Measurements from ENCODE around the gene SLC49A3. TPM values are rescaled to one million over a fixed set of nuclear protein-coding genes. Genes with fewer than 3 reads are reported as not detected.

Gene SLC49A3
- polyA plus RNA-seq, 1 donor from 2014 or later: 0.97 TPM

DNA sequence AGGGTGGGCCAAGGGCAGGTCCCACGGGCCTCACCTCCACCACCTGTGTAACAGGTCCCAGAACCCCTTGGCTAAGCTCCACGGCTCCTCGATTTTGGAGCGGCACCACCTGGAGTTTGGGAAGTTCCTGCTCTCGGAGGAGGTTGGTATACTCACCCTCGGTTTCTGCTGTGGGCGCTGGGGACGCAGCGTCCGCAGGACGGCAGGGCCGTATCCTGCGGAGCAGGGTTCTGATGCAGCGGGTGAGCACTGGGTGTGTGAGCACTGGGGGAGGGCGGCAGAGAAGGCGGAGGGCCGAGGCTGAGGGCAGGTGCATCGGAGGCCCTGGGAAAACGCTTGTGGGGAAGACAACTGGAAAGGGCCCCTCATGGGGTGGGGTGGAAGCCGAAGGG lies 25.9 kb downstream of the SLC49A3 start:
- Mint-ChIP-seq H3K4me1 (peaks cover 4 to 6% (median 6%) of the 10 kb centered on the region in 3 donors), H3K36me3 (peaks cover 4% of the 10 kb centered on the region), H3K4me3 (peak overlapping the region; percentile 70 to 83 (median 80)), H3K27ac (no peak overlapping the region), H3K27me3 (no peaks in the 10 kb centered on the region), H3K9me3 (no peaks in the 10 kb centered on the region)

DNA sequence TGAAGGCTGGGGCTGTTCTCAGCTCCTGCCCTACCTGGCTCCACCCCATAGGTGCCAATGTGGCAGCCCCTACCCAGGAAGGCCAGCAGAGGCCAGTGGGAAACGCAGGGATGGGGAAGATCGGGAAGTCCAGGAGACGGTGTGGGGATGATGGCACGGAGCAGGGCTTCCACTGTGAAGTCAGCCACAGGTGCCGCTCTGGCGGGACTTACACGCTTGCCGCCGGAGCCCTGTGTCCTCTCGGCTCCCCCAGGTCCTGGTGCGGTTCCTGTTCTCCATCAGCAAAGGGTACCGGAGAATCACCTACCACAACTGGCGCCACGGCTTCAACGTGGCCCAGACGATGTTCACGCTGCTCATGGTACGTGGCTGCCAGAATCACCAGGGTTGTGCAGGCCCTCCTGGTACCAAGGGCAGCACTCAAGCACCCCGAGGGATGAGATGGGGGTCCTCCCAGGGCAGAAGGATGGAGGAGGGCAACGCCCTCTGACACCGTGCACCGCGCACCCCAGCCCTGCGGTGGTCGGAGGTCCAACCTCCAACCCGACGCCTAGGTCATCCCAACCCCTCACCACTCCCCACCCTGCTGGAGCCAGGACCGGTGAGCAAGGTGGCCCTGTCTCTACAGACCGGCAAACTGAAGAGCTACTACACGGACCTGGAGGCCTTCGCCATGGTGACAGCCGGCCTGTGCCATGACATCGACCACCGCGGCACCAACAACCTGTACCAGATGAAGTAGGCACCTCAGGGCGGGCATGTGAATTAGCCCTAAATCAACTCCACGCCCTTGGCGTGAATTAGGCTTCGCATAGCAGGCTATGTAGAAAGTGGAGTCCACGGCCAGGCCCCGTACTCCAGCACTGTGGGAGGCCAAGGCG lies 26.8 kb downstream of the SLC49A3 start:
- Mint-ChIP-seq H3K36me3 (peaks cover 4% of the 10 kb centered on the region), H3K4me3 (peak overlapping the region; percentile 70 to 83 (median 77)), H3K4me1 (peaks cover 4 to 6% (median 6%) of the 10 kb centered on the region in 3 donors), H3K27ac (no peak overlapping the region), H3K27me3 (no peaks in the 10 kb centered on the region), H3K9me3 (no peaks in the 10 kb centered on the region)

DNA sequence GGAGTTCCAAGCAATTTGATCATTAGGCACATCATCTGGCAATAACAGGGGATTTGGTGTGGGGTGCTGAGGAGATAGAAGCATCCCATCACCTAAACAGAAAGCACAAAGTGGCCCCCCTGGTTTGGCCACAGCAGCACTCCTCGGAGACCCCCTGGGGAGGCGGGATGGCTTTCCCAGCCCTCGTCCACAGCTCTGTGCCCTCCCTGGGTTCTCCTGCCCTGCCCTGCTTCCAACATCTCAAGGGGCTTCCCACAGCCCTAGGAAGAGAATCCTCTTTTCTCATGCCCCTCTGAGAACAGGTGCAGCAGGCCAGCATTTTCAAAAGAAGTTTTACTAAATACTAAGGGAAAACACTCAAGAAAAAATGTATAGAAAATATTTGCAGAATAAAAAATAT lies 27.7 kb downstream of the SLC49A3 start:
- H3K36me3 Mint-ChIP-seq: peaks cover 4% of the 10 kb centered on the region
- peak overlapping the region in 3 of 4 donors; percentile 8 to 60 (median 12) for H3K4me3 Mint-ChIP-seq
- peak overlapping the region in 1 of 3 donors; percentile 52 for H3K27ac Mint-ChIP-seq
- no peaks in the 10 kb centered on the region for H3K27me3 Mint-ChIP-seq
- H3K9me3 Mint-ChIP-seq: no peaks in the 10 kb centered on the region
- peaks cover 4 to 6% (median 6%) of the 10 kb centered on the region in 3 donors for H3K4me1 Mint-ChIP-seq

DNA sequence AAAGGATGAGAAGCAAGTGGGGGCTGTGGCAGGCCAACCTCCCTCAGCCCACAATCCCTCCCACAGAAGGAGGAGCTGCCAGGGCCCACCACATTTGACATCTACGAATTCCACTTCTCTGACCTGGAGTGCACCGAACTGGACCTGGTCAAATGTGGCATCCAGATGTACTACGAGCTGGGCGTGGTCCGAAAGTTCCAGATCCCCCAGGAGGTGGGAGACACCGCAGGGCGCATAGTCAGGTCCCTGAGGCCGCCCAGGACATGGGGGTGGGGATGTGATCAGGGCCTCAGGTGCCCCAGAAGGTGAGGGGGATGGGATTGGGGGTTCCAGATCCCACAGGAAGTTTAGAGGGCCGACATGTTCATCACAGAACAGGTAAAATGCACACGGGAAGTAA lies 28.6 kb downstream of the SLC49A3 start:
- Mint-ChIP-seq H3K27me3 (no peaks in the 10 kb centered on the region), H3K36me3 (peaks cover 4% of the 10 kb centered on the region), H3K4me3 (peak overlapping the region in 1 of 4 donors; percentile 75), H3K27ac (peak overlapping the region in 1 of 3 donors; percentile 4), H3K9me3 (no peaks in the 10 kb centered on the region), H3K4me1 (peaks cover 4 to 6% (median 4%) of the 10 kb centered on the region in 3 donors)

DNA sequence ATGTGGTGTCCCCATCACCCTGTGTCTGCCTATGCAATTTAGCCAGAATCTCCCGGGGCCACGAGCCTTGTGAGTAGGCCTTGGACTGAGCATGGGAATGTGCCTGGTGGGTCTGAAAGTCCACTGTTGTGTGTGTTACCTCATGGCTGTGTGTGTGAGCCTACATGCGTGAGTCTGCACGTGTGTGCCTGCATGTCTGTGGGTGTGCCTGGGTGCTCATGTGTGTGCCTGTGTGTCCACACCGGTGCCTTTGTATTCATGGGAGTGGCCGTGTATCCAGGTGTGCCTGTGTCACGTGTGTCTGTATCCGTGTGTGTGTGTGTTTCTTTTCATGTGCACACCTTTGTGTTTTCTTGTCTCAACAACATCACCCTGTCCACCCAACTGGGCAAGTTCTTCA lies 29.1 kb downstream of the SLC49A3 start:
- Mint-ChIP-seq H3K4me1 (peaks cover 3 to 6% (median 4%) of the 10 kb centered on the region in 3 donors), H3K27ac (peak overlapping the region in 1 of 3 donors; percentile 4), H3K9me3 (no peaks in the 10 kb centered on the region), H3K36me3 (peaks cover 4% of the 10 kb centered on the region), H3K27me3 (no peaks in the 10 kb centered on the region), H3K4me3 (peak overlapping the region in 2 of 4 donors; percentile 5 to 48)

DNA sequence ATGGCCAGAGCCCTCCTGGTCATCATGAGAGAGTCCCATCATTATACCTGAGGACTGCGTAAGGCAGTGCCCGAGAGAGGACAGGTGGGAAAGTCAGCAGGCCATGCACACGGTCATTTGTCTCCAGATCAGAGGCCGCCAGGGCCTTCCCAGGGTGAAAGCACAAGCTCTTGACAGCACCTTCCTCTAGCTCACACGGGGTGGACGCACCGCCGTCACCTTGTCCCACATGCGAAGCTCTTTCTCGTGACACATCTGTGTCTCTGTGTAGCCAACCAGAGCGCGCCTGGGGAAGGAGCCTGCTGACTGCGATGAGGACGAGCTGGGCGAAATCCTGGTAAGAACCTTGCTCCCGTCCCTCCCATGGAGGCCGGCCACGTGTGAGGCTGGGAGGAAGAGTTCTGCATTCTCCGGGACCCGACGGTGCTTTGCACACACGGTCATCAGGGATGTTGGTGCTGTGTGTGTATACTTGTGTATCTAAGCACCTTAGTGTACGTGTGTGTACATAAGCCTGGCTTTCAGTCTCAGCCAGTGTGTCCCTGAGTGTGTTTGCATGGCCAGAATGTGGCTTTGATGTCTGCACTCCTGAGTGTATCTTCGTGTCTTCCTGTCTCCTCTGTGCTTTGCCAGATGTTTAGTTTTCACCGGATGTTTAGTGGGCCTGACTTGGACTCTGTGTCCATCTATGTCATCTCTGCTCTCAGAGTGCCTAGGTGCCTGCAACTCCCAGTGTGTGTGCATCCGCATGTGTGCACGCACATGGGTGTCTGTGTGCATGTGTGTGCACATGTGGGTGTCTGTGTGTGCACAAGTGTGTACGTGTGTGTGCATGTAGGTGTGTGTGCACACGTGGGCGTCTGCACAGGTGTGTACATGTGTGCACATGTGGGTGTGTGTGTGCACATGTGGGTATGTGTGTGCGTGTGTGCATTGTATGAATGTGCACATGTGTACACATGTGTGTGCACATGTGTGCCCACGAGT lies 30.0 kb downstream of the SLC49A3 start:
- Mint-ChIP-seq H3K36me3 (peaks cover 4% of the 10 kb centered on the region), H3K9me3 (no peaks in the 10 kb centered on the region), H3K27ac (no peak overlapping the region), H3K4me3 (no peak overlapping the region), H3K27me3 (no peaks in the 10 kb centered on the region), H3K4me1 (peaks cover 0 to 3% (median 0%) of the 10 kb centered on the region in 3 donors)

DNA sequence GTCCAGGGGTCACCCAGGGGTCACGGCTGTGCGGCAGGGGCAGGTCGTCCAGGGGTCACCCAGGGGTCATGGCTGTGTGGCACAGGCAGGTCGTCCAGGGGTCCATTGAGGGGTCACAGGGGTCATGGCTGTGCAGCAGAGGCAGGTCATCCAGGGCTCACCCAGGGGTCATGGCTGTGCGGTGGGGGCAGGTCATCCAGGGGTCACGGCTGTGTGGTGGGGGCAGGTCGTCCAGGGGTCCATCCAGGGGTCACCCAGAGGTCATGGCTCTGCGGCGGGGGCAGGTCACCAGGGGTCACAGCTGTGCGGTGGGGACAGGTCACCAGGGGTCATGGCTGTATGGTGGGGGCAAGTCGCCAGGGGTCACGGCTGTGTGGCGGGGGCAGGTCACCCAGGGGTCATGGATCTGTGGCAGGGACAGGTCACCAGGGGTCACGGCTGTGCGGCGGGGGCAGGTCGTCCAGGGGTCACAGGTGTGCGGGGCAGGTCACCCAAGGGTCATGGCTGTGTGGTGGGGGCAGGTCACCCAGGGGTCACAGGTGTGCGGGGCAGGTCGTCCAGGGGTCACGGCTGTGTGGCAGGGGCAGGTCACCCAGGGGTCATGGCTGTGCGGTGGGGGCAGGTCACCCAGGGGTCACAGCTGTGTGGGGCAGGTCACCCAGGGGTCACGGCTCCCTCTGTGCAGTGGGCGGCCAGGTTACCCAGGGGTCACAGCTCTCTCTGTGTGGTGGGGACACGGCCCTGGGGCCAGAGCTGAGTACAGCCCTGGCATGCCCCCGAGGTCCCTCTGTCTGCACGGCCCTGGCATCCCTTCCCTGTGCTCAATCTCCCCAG lies 30.9 kb downstream of the SLC49A3 start:
- Mint-ChIP-seq H3K4me1 (peaks cover 0 to 2% (median 0%) of the 10 kb centered on the region in 3 donors), H3K36me3 (peaks cover 4% of the 10 kb centered on the region), H3K27ac (no peak overlapping the region), H3K9me3 (no peaks in the 10 kb centered on the region), H3K4me3 (no peak overlapping the region), H3K27me3 (no peaks in the 10 kb centered on the region)

DNA sequence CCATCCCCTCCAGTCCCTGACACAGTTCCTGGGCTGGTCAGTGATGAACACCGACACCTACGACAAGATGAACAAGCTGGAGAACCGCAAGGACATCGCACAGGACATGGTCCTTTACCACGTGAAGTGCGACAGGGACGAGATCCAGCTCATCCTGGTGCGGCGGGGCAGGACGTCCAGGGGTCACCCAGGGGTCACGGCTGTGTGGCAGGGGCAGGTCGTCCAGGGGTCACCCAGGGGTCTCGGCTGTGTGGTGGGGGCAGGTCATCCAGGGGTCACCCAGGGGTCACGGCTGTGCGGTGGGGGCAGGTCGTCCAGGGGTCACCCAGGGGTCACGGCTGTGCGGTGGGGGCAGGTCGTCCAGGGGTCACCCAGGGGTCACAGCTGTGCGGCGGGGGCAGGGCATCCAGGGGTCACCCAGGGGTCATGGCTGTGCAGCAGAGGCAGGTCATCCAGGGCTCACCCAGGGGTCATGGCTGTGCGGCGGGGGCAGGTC lies 31.6 kb downstream of the SLC49A3 start:
- H3K36me3 Mint-ChIP-seq: peaks cover 7% of the 10 kb centered on the region
- H3K27me3 Mint-ChIP-seq: no peaks in the 10 kb centered on the region
- no peak overlapping the region for H3K4me3 Mint-ChIP-seq
- H3K27ac Mint-ChIP-seq: no peak overlapping the region
- peaks cover 0 to 2% (median 0%) of the 10 kb centered on the region in 3 donors for H3K4me1 Mint-ChIP-seq
- H3K9me3 Mint-ChIP-seq: no peaks in the 10 kb centered on the region

DNA sequence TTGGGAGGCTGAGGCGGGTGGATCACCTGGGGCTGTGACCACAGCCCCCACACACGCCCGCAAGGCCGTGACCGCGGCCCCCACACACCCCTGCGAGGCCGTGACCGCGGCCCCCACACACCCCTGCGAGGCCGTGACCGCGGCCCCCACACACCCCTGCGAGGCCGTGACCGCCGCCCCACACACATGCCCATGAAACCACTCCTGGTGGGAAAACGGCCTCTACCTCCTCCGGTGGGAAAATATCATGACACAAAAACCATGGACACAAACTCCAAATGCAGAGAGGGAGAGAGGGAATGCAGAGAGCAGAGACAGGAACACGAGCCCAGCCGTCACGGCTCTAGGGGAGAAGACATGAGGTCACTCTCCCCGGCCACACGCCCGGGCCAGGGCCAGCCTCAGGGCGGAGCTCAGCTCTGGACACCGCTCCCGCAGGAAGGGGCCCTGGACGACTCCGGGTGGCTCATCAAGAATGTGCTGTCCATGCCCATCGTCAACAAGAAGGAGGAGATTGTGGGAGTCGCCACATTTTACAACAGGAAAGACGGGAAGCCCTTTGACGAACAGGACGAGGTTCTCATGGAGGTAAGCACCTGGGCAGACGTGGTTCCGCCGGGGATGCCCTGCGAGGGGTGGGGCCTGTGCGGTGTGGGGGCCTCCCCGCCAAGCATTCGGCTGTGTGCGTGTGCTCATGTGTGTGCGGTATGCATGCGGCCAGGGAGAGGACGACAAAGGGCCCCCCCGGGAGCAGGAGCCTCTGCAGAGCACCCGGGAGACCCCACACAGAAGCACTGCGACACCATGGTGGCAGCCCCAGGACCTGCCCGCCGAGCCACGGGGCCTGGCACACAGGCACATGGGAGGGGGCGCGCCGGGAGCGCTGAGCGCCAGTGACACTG lies 32.3 kb downstream of the SLC49A3 start:
- H3K36me3 Mint-ChIP-seq: peaks cover 7% of the 10 kb centered on the region
- no peaks in the 10 kb centered on the region for H3K4me1 Mint-ChIP-seq
- H3K27ac Mint-ChIP-seq: peak overlapping the region in 1 of 3 donors; percentile 50
- no peaks in the 10 kb centered on the region for H3K27me3 Mint-ChIP-seq
- no peaks in the 10 kb centered on the region for H3K9me3 Mint-ChIP-seq
- peak overlapping the region in 1 of 4 donors; percentile 34 for H3K4me3 Mint-ChIP-seq

DNA sequence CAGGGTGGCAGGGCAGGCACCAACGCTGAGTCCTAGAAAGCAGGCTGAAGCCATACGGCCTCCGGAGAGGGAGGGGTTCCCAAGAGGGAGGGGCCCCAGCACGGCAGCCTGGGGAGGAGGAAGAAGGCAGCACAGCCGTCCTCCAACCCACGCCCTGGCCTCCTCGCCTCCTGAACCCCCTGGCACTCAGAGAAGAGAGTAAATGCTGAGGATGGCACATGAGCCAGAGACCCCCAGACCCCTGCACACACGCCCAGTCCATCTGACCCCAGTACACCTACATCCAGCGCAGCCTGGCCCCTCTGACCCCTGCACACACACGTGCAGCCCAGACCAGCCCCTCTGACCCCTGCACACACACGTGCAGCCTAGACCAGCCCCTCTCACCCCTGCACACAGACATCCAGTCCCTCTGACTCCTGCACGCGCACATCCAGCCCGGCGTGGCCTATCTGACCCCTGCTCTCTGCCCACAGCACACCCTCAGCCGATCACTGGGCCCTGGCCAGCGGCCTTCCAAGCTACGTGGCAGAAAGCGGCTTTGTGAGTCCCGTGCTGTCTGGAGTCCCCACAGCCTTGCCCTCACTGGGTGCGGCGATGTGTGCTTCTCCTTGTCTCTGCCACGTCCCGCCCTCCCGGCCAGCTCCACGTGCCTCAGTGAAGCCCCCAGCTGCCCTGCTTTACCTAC lies 33.3 kb downstream of the SLC49A3 start:
- Mint-ChIP-seq H3K4me1 (no peaks in the 10 kb centered on the region), H3K27ac (peak overlapping the region in 1 of 3 donors; percentile 50), H3K36me3 (peaks cover 2% of the 10 kb centered on the region), H3K27me3 (peaks cover under 1% of the 10 kb centered on the region), H3K9me3 (no peaks in the 10 kb centered on the region), H3K4me3 (no peak overlapping the region)

DNA sequence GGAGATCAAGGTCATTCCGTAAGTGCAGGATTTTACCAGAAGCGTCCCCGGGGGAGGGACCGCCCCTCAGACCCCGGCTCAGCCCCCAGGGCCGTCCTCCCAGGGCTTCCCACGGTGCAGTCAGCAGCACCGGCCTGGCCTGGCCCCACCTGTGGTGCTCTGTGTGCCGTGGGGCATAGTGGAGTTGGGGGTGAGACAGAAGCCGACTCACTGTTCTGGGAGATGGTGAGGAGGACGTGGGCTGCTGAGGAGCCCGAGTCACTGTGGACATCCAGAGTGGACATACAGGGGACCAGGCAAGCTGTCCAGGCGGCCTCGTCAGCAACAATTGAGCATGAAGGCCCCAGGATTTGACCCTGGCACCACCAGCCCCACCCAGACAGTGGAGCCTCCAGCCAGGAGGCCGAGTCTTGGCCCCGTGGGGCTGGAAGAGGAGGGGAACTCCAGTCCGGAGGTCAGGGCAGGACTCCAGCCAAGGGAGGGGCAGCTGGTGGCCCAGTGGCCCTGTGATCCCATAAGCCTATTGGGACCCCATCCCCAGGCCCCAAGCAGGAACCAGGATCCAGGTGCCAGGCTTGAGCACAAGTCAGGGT lies 34.0 kb downstream of the SLC49A3 start:
- no peaks in the 10 kb centered on the region for H3K4me1 Mint-ChIP-seq
- H3K9me3 Mint-ChIP-seq: no peaks in the 10 kb centered on the region
- no peak overlapping the region for H3K4me3 Mint-ChIP-seq
- peaks cover 3% of the 10 kb centered on the region for H3K27me3 Mint-ChIP-seq
- H3K36me3 Mint-ChIP-seq: peaks cover 2% of the 10 kb centered on the region
- H3K27ac Mint-ChIP-seq: no peak overlapping the region

DNA sequence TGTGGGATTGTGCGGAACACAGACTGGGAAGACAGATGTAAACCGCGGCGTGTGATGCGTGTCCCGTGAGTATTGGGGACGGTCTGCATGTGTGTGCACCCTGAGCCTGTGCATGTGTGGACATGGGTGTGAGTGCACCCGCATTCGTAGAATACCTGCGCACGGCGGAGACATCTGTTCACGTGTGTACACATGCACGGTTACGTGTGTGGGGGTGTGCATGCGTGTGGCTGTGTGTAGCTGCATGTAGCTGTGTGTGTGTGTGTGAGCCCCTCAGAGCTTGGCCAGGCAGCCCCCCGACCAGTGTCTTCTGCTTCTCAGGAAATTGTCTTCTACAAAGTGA lies 34.5 kb downstream of the SLC49A3 start:
- Mint-ChIP-seq H3K4me3 (no peak overlapping the region), H3K27ac (no peak overlapping the region), H3K27me3 (peaks cover 3% of the 10 kb centered on the region), H3K4me1 (no peaks in the 10 kb centered on the region), H3K36me3 (peaks cover 2% of the 10 kb centered on the region), H3K9me3 (no peaks in the 10 kb centered on the region)

Data from IgD-negative memory B cell (primary cell).